HFFc6 (cell line): ENCODE measurements around the gene INSYN1. TPM values are rescaled to one million over a fixed set of nuclear protein-coding genes. Genes with fewer than 3 reads are reported as not detected.

Experiments used
- DNase-seq: peaks from one replicate; pipeline ENCODE4 v3.0.0-alpha.2; 2018
- H3K27ac Mint-ChIP-seq: 2 replicates; pipeline ENCODE4 v1.8.0; 2020; ENCODE audit warnings: mild to moderate bottlenecking, mixed read lengths
- H3K27me3 Mint-ChIP-seq: 2 replicates; pipeline ENCODE4 v1.8.0; 2021; ENCODE audit warnings: mild to moderate bottlenecking, moderate library complexity, mixed read lengths; ENCODE audit not compliant: insufficient read depth
- H3K36me3 Mint-ChIP-seq: 2 replicates; pipeline ENCODE4 v1.8.0; 2021; ENCODE audit warnings: low read depth, mixed read lengths
- H3K4me1 Mint-ChIP-seq: 2 replicates; pipeline ENCODE4 v1.8.0; 2020; ENCODE audit warnings: low read depth, mixed read lengths
- H3K4me3 Mint-ChIP-seq: 2 replicates; pipeline ENCODE4 v1.8.0; 2020; ENCODE audit warnings: mild to moderate bottlenecking, moderate library complexity, mixed read lengths
- H3K9me3 Mint-ChIP-seq: 2 replicates; pipeline ENCODE4 v1.8.0; 2020; ENCODE audit warnings: mild to moderate bottlenecking, mixed read lengths
- total RNA-seq, 6 experiments: library from RNA; stranded (reverse); fragmentation: NEBNext Ultra II Directional; extraction: Animal tissue kit (Norgen Biotek cat#: 25700); gene quantifications; 2 replicates in 1 of 6; 3 replicates in 5 of 6; pipeline ENCODE4 v1.2.3, GENCODE V29; 2021
- TF ChIP-seq, protein P1 (sequence below): fragments of 200-600 bp; sonication (generic); IDR thresholded peaks from 2 replicates; pipeline ENCODE4 v1.5.0; 2021; ENCODE audit warnings: antibody characterized with exemption, mild to moderate bottlenecking

INSYN1 gene
- total RNA-seq, 6 experiments from 2014 or later = 0.15 to 1.3 (median 0.28) TPM

DNA sequence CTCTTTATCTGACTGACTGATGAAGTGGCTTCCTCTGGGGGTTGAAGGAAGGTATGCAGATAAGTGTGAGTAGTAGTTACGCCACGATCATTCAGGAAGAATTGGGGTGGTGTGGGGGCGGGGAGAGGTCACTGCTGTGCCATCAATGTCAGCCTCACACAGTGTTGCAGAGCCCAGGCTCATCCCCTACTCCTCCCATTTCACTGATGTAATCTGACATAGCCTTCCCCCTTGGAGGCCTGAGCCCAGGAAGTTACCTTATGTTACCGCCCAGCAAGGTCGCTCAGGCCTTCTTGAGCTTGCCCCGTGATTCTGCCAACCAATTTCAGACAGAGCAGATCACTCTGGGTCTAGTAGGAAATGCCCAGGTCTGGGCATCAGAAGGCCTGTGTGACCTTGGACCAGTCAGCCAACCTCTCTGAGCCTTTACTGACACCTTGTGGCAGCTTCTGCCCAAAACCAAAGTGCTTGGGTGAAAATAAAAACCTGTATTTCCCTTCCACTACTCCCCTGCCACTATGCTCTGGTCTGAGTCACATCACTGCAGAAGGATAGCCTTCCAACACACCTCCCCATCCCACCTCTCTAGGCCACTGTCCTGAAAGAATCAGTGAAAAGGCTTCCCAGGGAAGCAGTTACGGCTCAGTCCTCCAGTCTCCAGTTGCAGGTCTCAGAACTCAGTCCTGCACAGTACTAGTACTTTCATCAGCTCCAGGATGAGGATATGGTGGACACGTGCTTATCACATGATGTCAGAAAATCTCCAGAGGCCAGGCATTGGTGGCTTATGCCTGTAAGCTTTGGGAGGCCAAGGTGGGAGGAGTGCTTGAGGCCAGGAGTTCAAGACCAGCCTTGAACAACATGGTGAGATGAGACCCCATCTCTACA, 28.1 kb upstream of the INSYN1 start:
- TF ChIP-seq, protein P1, sequence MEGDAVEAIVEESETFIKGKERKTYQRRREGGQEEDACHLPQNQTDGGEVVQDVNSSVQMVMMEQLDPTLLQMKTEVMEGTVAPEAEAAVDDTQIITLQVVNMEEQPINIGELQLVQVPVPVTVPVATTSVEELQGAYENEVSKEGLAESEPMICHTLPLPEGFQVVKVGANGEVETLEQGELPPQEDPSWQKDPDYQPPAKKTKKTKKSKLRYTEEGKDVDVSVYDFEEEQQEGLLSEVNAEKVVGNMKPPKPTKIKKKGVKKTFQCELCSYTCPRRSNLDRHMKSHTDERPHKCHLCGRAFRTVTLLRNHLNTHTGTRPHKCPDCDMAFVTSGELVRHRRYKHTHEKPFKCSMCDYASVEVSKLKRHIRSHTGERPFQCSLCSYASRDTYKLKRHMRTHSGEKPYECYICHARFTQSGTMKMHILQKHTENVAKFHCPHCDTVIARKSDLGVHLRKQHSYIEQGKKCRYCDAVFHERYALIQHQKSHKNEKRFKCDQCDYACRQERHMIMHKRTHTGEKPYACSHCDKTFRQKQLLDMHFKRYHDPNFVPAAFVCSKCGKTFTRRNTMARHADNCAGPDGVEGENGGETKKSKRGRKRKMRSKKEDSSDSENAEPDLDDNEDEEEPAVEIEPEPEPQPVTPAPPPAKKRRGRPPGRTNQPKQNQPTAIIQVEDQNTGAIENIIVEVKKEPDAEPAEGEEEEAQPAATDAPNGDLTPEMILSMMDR = peak; percentile 77
- Mint-ChIP-seq H3K27me3 (peaks cover 17% of the 10 kb centered on the region), H3K4me3 (no peak overlapping the region), H3K27ac (no peak overlapping the region), H3K36me3 (no peaks in the 10 kb centered on the region), H3K4me1 (peaks cover 11% of the 10 kb centered on the region), H3K9me3 (no peaks in the 10 kb centered on the region)
- peak; percentile 57 for DNase-seq

DNA sequence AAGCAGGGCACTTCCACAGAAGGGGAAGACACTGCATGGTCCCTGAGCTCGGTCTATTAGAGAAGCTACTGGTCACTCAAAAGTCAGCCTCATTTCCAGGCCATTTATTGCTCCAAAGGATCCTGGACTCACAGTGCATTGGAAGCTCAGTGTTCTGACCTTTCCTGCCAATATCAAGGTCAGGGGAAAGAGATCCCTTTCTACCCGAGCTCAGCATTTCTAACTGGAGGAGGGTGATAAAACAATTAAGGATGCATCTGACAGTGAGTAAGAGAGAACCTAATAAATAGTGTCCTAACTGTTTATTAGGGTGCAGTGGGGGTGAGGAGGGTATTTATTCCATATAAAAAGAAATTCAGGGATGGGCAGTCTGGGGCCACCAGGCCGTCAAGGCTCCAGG, 26.8 kb upstream of the INSYN1 start:
- Mint-ChIP-seq H3K9me3 (no peaks in the 10 kb centered on the region), H3K36me3 (no peaks in the 10 kb centered on the region), H3K4me3 (no peak overlapping the region)

GRCh38 chr15:73777741-73778140, 24.6 kb upstream of the INSYN1 start:
- Mint-ChIP-seq H3K4me3 (no peak overlapping the region), H3K9me3 (no peaks in the 10 kb centered on the region), H3K27ac (no peak overlapping the region), H3K36me3 (no peaks in the 10 kb centered on the region), H3K27me3 (peaks cover 20% of the 10 kb centered on the region), H3K4me1 (peaks cover 19% of the 10 kb centered on the region)
- no peak for DNase-seq
- TF ChIP-seq, protein P1 = no peak

More for the DNA sequence above, 26.8 kb upstream of the INSYN1 start:
- peaks cover 12% of the 10 kb centered on the region for H3K4me1 Mint-ChIP-seq
- no peak for DNase-seq
- no peak overlapping the region for H3K27ac Mint-ChIP-seq
- TF ChIP-seq, protein P1 = no peak
- peaks cover 14% of the 10 kb centered on the region for H3K27me3 Mint-ChIP-seq

DNA sequence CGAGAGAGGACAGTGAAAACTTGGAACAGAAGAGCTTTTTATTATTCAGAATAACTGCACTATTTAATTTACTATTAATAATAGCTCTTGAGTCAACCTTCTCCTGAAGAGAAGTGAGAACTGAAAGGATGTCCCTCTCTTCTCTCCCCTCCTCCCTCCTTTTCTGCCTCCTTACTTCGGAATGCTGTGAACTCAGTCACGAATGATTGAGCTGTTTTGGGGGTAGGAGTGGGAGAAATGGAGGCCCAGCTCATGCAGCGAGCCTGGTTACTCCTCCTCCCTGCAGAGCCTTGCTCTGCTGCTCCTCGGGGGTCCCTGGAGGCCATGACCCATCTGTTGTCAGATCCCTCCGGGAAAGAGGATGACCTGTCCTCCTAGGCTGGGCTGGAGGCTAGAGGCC, 20.3 kb upstream of the INSYN1 start:
- no peaks in the 10 kb centered on the region for H3K36me3 Mint-ChIP-seq
- H3K4me1 Mint-ChIP-seq = peaks cover 8% of the 10 kb centered on the region
- no peak for DNase-seq
- H3K27me3 Mint-ChIP-seq = peaks cover 38% of the 10 kb centered on the region
- H3K4me3 Mint-ChIP-seq = no peak overlapping the region
- no peaks in the 10 kb centered on the region for H3K9me3 Mint-ChIP-seq
- H3K27ac Mint-ChIP-seq = no peak overlapping the region
- TF ChIP-seq, protein P1 = no peak

DNA sequence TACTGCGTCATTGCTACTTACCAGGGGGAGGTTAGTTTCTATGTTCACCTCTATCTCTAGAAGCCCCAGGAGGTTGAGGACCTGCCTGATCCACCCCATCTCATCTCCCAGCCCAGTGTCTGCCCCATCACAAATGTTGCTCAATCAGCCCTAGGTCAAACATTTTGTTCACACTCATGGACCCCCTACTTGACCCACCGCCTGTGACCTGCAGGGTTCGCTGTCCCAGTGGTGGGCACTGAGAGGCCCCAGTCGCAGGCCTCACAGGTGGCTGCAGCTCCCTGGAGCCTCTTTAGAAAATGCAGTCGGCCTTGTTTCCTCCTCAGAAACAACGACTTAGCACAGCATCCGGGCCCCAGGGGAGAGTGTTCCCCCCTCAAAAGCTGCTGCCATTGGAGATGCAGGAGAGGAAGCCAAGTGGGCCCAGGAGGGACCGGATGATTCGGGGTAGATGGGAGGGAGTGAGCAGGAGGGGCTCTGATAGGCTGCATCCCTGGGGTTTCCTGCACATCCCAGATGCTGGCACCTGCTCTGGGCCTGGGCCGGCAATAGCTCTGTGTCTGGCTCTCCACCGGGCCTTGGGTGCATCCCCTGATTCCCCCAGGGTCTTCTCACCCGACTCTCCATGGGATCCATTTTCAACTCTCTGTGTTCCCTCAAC, 18.4 kb upstream of the INSYN1 start:
- H3K4me1 Mint-ChIP-seq = peaks cover 8% of the 10 kb centered on the region

More for the DNA sequence above, 18.4 kb upstream of the INSYN1 start:
- DNase-seq = no peak
- Mint-ChIP-seq H3K36me3 (no peaks in the 10 kb centered on the region), H3K4me3 (no peak overlapping the region), H3K9me3 (no peaks in the 10 kb centered on the region), H3K27ac (no peak overlapping the region), H3K27me3 (peaks cover 31% of the 10 kb centered on the region)
- TF ChIP-seq, protein P1 = no peak
